GM18502 (cell line): ENCODE data around the gene GPR26.

Source experiments
- ATAC-seq: cut with Tn5 transposase; IDR thresholded peaks from one replicate; pipeline ENCODE4 v1.9.1; 2021; ENCODE audit warnings: mild to moderate bottlenecking; ENCODE audit not compliant: unreplicated experiment, poor library complexity

GPR26 gene

GRCh38 chr10:123645016-123645415 is 21.1 kb upstream of the GPR26 start:
- ATAC-seq = no peak

- ATAC-seq = no peak
These were observed 20.5 kb upstream of the GPR26 start for GRCh38 chr10:123645615-123646014.

GRCh38 chr10:123648595-123648994 is 17.6 kb upstream of the GPR26 start:
- no peak for ATAC-seq

- no peak for ATAC-seq
These were observed 16.5 kb upstream of the GPR26 start for GRCh38 chr10:123649676-123650075.

GRCh38 chr10:123651421-123652047 is 14.6 kb upstream of the GPR26 start:
- ATAC-seq = no peak

- no peak for ATAC-seq
These were observed 10.4 kb upstream of the GPR26 start for GRCh38 chr10:123655751-123656150.

- no peak for ATAC-seq
These were observed 2.6 kb upstream of the GPR26 start for GRCh38 chr10:123663522-123663921.

- no peak for ATAC-seq
These were observed 466 bp upstream of the GPR26 start for GRCh38 chr10:123665491-123666286.

GRCh38 chr10:123669886-123670285 is 3.7 kb downstream of the GPR26 start:
- no peak for ATAC-seq

- no peak for ATAC-seq
These were observed 7.0 kb downstream of the GPR26 start for GRCh38 chr10:123673198-123673597.

GRCh38 chr10:123674741-123675140 is 8.6 kb downstream of the GPR26 start:
- no peak for ATAC-seq

- no peak for ATAC-seq
These were observed 9.7 kb downstream of the GPR26 start for GRCh38 chr10:123675811-123676210.

- ATAC-seq = no peak
These were observed 11.4 kb downstream of the GPR26 start for GRCh38 chr10:123677556-123677955.

- no peak for ATAC-seq
These were observed 12.2 kb downstream of the GPR26 start for GRCh38 chr10:123678376-123678775.

- no peak for ATAC-seq
These were observed 15.1 kb downstream of the GPR26 start for GRCh38 chr10:123681285-123681684.

- no peak for ATAC-seq
These were observed 16.3 kb downstream of the GPR26 start for GRCh38 chr10:123682477-123682876.

GRCh38 chr10:123683459-123683858 is 17.3 kb downstream of the GPR26 start:
- no peak for ATAC-seq

GRCh38 chr10:123683865-123684264 is 17.7 kb downstream of the GPR26 start:
- ATAC-seq = no peak

GRCh38 chr10:123685260-123685659 is 19.1 kb downstream of the GPR26 start:
- no peak for ATAC-seq

GRCh38 chr10:123687758-123688157 is 21.6 kb downstream of the GPR26 start:
- no peak for ATAC-seq

GRCh38 chr10:123689880-123690279 is 23.7 kb downstream of the GPR26 start:
- no peak for ATAC-seq
